Esophagus muscularis mucosa (tissue), 4 donors: ENCODE measurements around the gene SLC2A5.

Source experiments
- EP300 ChIP-seq: sonication (generic); formaldehyde crosslinking; IDR thresholded peaks from one replicate; pipeline ENCODE4 v1.6.1; 2017; ENCODE audit warnings: antibody characterized with exemption
- POLR2A ChIP-seq: fragments of 450-650 bp; IDR thresholded peaks from one replicate; pipeline ENCODE4 v1.6.1; 2017; ENCODE audit warnings: antibody characterized with exemption, moderate library complexity, mild to moderate bottlenecking, low read depth
- TF ChIP-seq, protein P1 (sequence below), 3 experiments: fragments of 200-600 bp in 2 of 3; fragments of 450-650 bp in 1 of 3; sonication (generic) in 2 of 3; IDR thresholded peaks; one replicate each; pipeline ENCODE4 v1.5.1; 2017 to 2019; ENCODE audit warnings: antibody characterized with exemption in 3 of 3, mild to moderate bottlenecking in 2 of 3, moderate library complexity in 1 of 3

DNA sequence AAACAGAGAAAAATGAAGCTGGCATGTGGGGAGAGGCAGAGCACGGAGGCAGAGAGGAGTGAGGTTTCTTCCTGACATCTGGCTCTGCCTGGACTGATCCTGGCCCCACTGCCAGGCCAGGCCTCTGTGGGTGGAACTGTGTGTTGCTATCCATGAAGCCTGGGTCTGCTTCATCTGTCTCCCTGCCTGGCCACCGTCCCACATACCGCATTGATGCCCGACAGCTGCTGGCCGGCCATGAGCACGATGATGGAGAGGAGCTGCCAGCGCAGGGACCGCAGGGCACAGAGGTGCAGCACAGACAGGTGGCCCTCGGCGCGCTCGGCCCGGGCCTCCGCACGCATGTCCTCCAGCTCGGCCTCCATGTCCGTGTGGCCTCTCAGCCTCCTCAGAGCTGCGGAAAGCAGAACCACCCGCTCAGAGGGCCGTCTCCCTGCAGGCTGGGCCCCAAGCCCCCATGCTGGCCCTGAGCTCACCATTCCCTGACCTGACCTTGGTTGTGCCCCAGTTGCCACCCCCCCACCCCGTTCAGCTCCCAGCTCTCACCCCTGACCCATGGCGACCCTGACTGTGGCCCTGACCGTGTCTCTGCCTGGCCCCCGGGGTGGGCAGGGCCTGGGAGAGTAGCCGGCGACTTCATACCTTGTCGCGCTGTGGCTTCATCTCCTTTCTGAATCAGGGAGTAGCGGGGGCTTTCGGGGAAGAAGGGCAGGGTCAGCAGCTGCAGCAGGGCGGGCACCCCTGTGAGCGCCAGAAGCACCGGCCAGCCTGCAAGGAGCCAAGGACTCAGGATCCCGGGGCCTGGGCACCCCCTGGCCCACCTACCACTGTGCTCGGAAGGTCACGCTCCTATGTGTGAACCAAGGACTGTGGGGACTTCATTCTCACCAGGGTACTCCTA is 54.7 kb downstream of the SLC2A5 start:
- TF ChIP-seq, protein P1, sequence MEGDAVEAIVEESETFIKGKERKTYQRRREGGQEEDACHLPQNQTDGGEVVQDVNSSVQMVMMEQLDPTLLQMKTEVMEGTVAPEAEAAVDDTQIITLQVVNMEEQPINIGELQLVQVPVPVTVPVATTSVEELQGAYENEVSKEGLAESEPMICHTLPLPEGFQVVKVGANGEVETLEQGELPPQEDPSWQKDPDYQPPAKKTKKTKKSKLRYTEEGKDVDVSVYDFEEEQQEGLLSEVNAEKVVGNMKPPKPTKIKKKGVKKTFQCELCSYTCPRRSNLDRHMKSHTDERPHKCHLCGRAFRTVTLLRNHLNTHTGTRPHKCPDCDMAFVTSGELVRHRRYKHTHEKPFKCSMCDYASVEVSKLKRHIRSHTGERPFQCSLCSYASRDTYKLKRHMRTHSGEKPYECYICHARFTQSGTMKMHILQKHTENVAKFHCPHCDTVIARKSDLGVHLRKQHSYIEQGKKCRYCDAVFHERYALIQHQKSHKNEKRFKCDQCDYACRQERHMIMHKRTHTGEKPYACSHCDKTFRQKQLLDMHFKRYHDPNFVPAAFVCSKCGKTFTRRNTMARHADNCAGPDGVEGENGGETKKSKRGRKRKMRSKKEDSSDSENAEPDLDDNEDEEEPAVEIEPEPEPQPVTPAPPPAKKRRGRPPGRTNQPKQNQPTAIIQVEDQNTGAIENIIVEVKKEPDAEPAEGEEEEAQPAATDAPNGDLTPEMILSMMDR (IDR thresholded peaks at IDR 0.05), result no peak
- TF ChIP-seq POLR2A, result no peak
- no peak for TF ChIP-seq EP300
